Right lobe of liver (tissue), 6 donors: Measurements from ENCODE around the gene CORO1A. TPM values are rescaled to one million over a fixed set of nuclear protein-coding genes. Genes with fewer than 3 reads are reported as not detected.
A peak's percentile ranks its signal among the peaks of the same experiment; 100 is the strongest.
"Not testable (repeated sequence)": the region's sequence is repeated elsewhere in the genome, so short reads cannot be mapped to it uniquely, and the experiment has no call there.

Experiments used
- ATAC-seq, 4 donors: fragments of 200-7000 bp; cut with Tn5 transposase; one replicate each; pipeline ENCODE4 v1.9.1; 2020; ENCODE audit warnings: mild to moderate bottlenecking in 4 of 4, moderate library complexity in 4 of 4
- DNase-seq, 3 donors: peaks; one replicate each; pipeline ENCODE4 v3.0.0-alpha.2; 2020
- H3K27ac ChIP-seq, 3 donors: fragments of 200-600 bp; one replicate each; pipeline ENCODE4 v1.8.0; 2022
- H3K27me3 ChIP-seq, 2 donors: fragments of 200-600 bp; one replicate each; pipeline ENCODE4 v1.8.0; 2022
- H3K36me3 ChIP-seq, 4 donors: fragments of 200-600 bp; sonication (generic) in 1 of 4; one replicate each; pipeline versions ENCODE4 v1.5.1 to v1.8.0; 2017 to 2022; ENCODE audit warnings: control low read depth in 1 of 4
- H3K4me1 ChIP-seq, 4 donors: fragments of 200-600 bp; sonication (generic) in 1 of 4; one replicate each; pipeline versions ENCODE4 v1.5.1 to v1.8.0; 2017 to 2022; ENCODE audit warnings: control low read depth in 1 of 4
- H3K4me3 ChIP-seq, 3 donors: fragments of 200-600 bp; one replicate each; pipeline ENCODE4 v1.8.0; 2022
- H3K9me3 ChIP-seq, 4 donors: fragments of 200-600 bp; sonication (generic) in 1 of 4; one replicate each; pipeline versions ENCODE4 v1.5.1 to v1.8.0; 2017 to 2022; ENCODE audit warnings: control low read depth in 1 of 4
- WGBS: methylation state at CpG from one replicate; pipeline ENCODE4 v1.1.6; 2018; ENCODE audit warnings: low coverage, low lambda C conversion rate; ENCODE audit not compliant: insufficient coverage; ENCODE audit errors: missing lambda C conversion rate; 5-methylcytosine and 5-hydroxymethylcytosine counted together
- intact Hi-C, 2 donors: fragments of 100-400 bp; cut with DNase I; formaldehyde crosslinking; loops; one replicate each; pipeline versions ENCODE4 v1.11.2 to v1.14.1; 2022
- small RNA-seq, 2 experiments: library from RNA; depleted of rRNA; stranded (forward); fragments of <200 nt; gene quantifications; one replicate each; pipeline ENCODE3, GENCODE V24; 2016
- total RNA-seq, 6 experiments: library from RNA; depleted of rRNA in 2 of 6; stranded (reverse); fragments of >200 nt in 2 of 6; fragmentation: NEBNext Ultra II Directional in 3 of 6; extraction: Animal tissue kit (Norgen Biotek cat#: 25700) in 3 of 6; gene quantifications; one replicate each; pipeline versions ENCODE4 v1.1.0 to v1.2.4, GENCODE V29; 2016 to 2023
- donor health status: DM: no; HTN: yes; CAD: no.
- donor health status: DM: no; HTN: no; CAD: no.
- donor health status: DM: no; HTN: no; CAD: no.
- donor health status: DM: no; HTN: yes; CAD: no.
- donor health status: DM: no; HTN: yes; CAD: no.

The CORO1A gene
- total RNA-seq, 6 experiments from 2014 or later: 7.0 to 15.2 (median 7.9) TPM

GRCh38 chr16:30199049-30199448 lies 15.6 kb downstream of the CORO1A start, which contains the start of gene SULT1A3:
TSS of gene SULT1A3 (plus strand) at chr16:30199255. CDS start at chr16:30200729, 1,474 bp downstream.
- H3K27me3 ChIP-seq, H3K27ac ChIP-seq, H3K36me3 ChIP-seq, intact Hi-C loops, H3K4me1 ChIP-seq, DNase-seq, H3K9me3 ChIP-seq, H3K4me3 ChIP-seq: not testable (repeated sequence)
- no CpG with 5 or more reads among the region's 3 CpGs for whole genome bisulfite sequencing
- ATAC-seq: peak; percentile 5 to 31 (median 16)

DNA sequence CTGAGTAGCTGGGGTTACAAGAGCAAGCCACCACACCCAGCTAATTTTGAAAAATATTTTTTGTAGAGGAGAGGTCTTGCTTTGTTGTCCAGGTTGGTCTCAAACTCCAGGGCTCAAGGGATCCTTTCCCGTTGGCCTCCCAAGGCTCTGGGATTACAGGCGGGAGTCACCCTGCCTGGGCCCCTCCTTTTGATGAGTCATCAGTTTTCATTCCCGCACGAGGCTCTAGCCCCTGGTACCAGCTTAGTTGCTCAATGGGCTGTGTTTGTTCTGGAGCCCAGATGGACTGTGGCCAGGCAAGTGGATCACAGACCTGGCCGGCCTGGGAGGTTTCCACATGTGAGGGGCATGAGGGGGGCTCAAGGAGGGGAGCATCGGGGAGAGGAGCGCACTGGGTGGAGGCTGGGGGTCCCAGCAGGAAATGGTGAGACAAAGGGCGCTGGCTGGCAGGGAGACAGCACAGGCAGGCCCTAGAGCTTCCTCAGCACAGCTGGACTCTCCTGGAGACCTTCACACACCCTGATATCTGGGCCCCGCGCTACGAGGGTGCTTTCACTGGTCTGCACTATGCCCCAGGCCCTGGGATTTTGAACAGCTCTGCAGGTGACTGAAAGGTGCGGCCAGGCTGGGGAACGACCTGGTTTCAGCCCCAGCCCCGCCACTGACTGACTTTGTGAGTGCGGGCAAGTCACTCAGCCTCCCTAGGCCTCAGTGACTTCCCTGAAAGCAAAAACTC lies 16.4 kb downstream of the CORO1A start:
- no CpG with 5 or more reads among the region's 15 CpGs for WGBS
- H3K27me3 ChIP-seq, H3K9me3 ChIP-seq, intact Hi-C loops, H3K27ac ChIP-seq, H3K4me3 ChIP-seq, DNase-seq, H3K4me1 ChIP-seq, H3K36me3 ChIP-seq: not testable (repeated sequence)
- ATAC-seq: peak; percentile 76 to 83 (median 83)

- H3K27me3 ChIP-seq, H3K9me3 ChIP-seq, H3K36me3 ChIP-seq, H3K27ac ChIP-seq, H3K4me1 ChIP-seq, intact Hi-C loops: not testable (repeated sequence)
- WGBS: 6% methylated on average over 8 of the region's 52 CpGs
- peak; percentile 17 to 55 (median 40) for DNase-seq
- ATAC-seq: peak; percentile 55 to 64 (median 60)
- peak overlapping the region in 2 of 3 donors; percentile 36 to 50 for H3K4me3 ChIP-seq
Observed at GRCh38 chr16:30205541-30206236, 22.3 kb downstream of the CORO1A start.

GRCh38 chr16:30206252-30206651 lies 22.9 kb downstream of the CORO1A start:
- no CpG with 5 or more reads among the region's 33 CpGs for WGBS
- H3K4me1 ChIP-seq, H3K27me3 ChIP-seq, H3K36me3 ChIP-seq, H3K9me3 ChIP-seq, DNase-seq, intact Hi-C loops, H3K27ac ChIP-seq: not testable (repeated sequence)
- peak; percentile 6 to 35 (median 22) for ATAC-seq
- peak overlapping the region in 2 of 3 donors; percentile 36 to 50 for H3K4me3 ChIP-seq

GRCh38 chr16:30207063-30207704 lies 23.8 kb downstream of the CORO1A start:
- intact Hi-C loops, H3K9me3 ChIP-seq, H3K36me3 ChIP-seq, H3K4me3 ChIP-seq, H3K4me1 ChIP-seq, H3K27ac ChIP-seq, H3K27me3 ChIP-seq: not testable (repeated sequence)
- WGBS: 40% methylated on average over 2 of the region's 9 CpGs
- peak; percentile 18 to 57 (median 30) for ATAC-seq
- peak in 1 of 3 donors; percentile 29 for DNase-seq

- peak; percentile 15 to 62 (median 46) for ATAC-seq
- H3K4me1 ChIP-seq, H3K36me3 ChIP-seq, H3K27ac ChIP-seq, H3K4me3 ChIP-seq, intact Hi-C loops, H3K9me3 ChIP-seq, H3K27me3 ChIP-seq: not testable (repeated sequence)
- WGBS: 27% methylated on average over 3 of the region's 6 CpGs
- DNase-seq: peak in 2 of 3 donors; percentile 23 to 42
Observed at GRCh38 chr16:30209032-30209431, 25.6 kb downstream of the CORO1A start.

DNA sequence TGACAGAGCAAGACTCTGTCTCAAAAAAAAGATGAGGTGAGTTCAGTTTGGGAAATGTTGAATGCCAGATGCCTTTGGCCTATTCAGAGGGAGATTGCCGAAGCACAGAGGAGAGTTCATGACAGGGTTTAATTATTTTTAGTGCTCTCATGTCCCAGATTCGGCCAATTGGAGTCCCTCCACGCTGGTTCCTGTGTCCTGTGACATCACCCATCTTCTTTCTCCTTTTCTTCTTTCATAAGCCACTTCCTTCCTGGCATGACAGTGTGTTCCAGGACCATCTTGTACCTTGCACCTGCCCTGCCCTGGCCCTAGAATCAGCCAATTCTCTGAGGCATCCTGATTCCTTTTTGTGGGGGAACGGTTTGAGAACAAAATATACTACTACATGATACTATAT lies 28.0 kb downstream of the CORO1A start:
- WGBS: no CpG with 5 or more reads among the region's 4 CpGs
- H3K9me3 ChIP-seq, H3K36me3 ChIP-seq, H3K4me1 ChIP-seq, H3K4me3 ChIP-seq, H3K27ac ChIP-seq, DNase-seq, intact Hi-C loops, H3K27me3 ChIP-seq: not testable (repeated sequence)
- peak in 1 of 4 donors; percentile 29 for ATAC-seq

DNA sequence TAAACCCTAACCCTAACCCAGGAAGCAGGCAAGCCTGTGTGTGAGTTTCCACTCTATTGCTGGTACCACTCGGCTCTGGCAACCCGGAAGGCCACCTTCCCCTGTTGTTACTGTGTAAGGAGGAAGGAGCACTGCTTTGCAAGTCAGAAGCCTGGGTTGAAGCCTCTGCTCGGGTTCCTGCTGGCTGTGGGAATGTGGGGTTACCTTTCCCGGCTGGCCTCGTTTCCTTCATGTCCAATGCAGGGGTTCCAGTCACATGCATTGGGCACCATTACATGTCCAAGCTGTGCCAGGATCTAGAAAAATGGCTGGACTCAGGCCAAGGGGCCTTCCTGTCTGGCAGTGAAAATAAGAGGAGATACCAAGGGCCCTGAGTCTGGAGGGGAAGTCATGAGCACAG lies 33.7 kb downstream of the CORO1A start:
- H3K36me3 ChIP-seq, H3K4me1 ChIP-seq, intact Hi-C loops, H3K27ac ChIP-seq, H3K9me3 ChIP-seq, H3K27me3 ChIP-seq, H3K4me3 ChIP-seq, ATAC-seq: not testable (repeated sequence)
- WGBS: 84% methylated on average over 3 of the region's 5 CpGs
- peak; percentile 2 to 41 (median 40) for DNase-seq

Small RNAs within 50 kb of the gene (small RNA-seq; reads per million reads assigned to genes)
- 0 reads per million in 2 experiments for gene AC106782.4

Other genes starting within 250 kb of the CORO1A start
- gene TMEM219, start 221.5 kb upstream of the CORO1A start, total RNA-seq: 10 to 100 TPM; 49.9 to 75.9 (median 57.1) TPM
- gene TAOK2, start 209.7 kb upstream of the CORO1A start, total RNA-seq: 10 to 100 TPM; 15.8 to 19.6 (median 17.2) TPM
- gene HIRIP3, start 188.0 kb upstream of the CORO1A start, total RNA-seq: 10 to 100 TPM in 2 of 6 experiments, 1 to 10 TPM in 4; 5.2 to 12.9 (median 9.0) TPM
- 10 to 100 TPM; 22.3 to 45.8 (median 33.2) TPM for gene INO80E, start 187.4 kb upstream of the CORO1A start, total RNA-seq
- under 1 TPM in 3 of 6 experiments, not detected in 3; 0.16 to 0.66 (median 0.33) TPM for gene DOC2A, start 172.6 kb upstream of the CORO1A start, total RNA-seq
- not detected for gene C16orf92, start 160.4 kb upstream of the CORO1A start, total RNA-seq
- not detected for gene TLCD3B, start 152.3 kb upstream of the CORO1A start, total RNA-seq
- gene ALDOA, start 117.8 kb upstream of the CORO1A start, total RNA-seq: 100 to 1,000 TPM; 113 to 580 (median 345) TPM
- 10 to 100 TPM; 43.1 to 59.7 (median 47.0) TPM for gene PPP4C, start 107.6 kb upstream of the CORO1A start, total RNA-seq
- gene TBX6, start 91.7 kb upstream of the CORO1A start, total RNA-seq: under 1 TPM; 0.37 to 0.68 (median 0.42) TPM
- gene YPEL3, start 87.4 kb upstream of the CORO1A start, total RNA-seq: 10 to 100 TPM; 13.5 to 46.5 (median 21.9) TPM
- 1 to 10 TPM in 4 of 6 experiments, under 1 TPM in 1, not detected in 1; 0.19 to 2.3 (median 2.3) TPM for gene GDPD3, start 70.1 kb upstream of the CORO1A start, total RNA-seq
- 10 to 100 TPM in 5 of 6 experiments, 1 to 10 TPM in 1; 7.4 to 24.1 (median 16.0) TPM for gene MAPK3, start 60.4 kb upstream of the CORO1A start, total RNA-seq
- gene BOLA2B, start 10.1 kb downstream of the CORO1A start, total RNA-seq: 100 to 1,000 TPM in 1 of 6 experiments, 10 to 100 TPM in 5; 22.9 to 139 (median 25.6) TPM
- 10 to 100 TPM; 15.5 to 83.2 (median 36.4) TPM for gene SLX1A, start 10.3 kb downstream of the CORO1A start, total RNA-seq
- gene SULT1A3, start 15.7 kb downstream of the CORO1A start, total RNA-seq: 10 to 100 TPM in 5 of 6 experiments, 1 to 10 TPM in 1; 8.5 to 29.0 (median 11.9) TPM
- 10 to 100 TPM in 1 of 6 experiments, 1 to 10 TPM in 4, under 1 TPM in 1; 0.99 to 11.2 (median 6.7) TPM for gene NPIPB13, start 64.9 kb downstream of the CORO1A start, total RNA-seq
- 10 to 100 TPM; 14.8 to 23.8 (median 18.2) TPM for gene CD2BP2, start 171.7 kb downstream of the CORO1A start, total RNA-seq
- 10 to 100 TPM in 3 of 6 experiments, 1 to 10 TPM in 3; 7.9 to 12.3 (median 10.6) TPM for gene TBC1D10B, start 186.9 kb downstream of the CORO1A start, total RNA-seq
- gene MYL11, start 191.2 kb downstream of the CORO1A start, total RNA-seq: 1 to 10 TPM in 1 of 6 experiments, not detected in 5; 1.4 TPM
- 1 to 10 TPM in 3 of 6 experiments, under 1 TPM in 3; 0.12 to 1.7 (median 0.93) TPM for gene SEPTIN1, start 199.0 kb downstream of the CORO1A start, total RNA-seq
- 1 to 10 TPM; 2.9 to 4.3 (median 3.9) TPM for gene ZNF48, start 211.8 kb downstream of the CORO1A start, total RNA-seq
- gene ZNF771, start 224.0 kb downstream of the CORO1A start, total RNA-seq: 10 to 100 TPM in 3 of 6 experiments, 1 to 10 TPM in 3; 3.9 to 11.3 (median 9.6) TPM
- 10 to 100 TPM; 10.0 to 17.9 (median 13.9) TPM for gene DCTPP1, start 246.4 kb downstream of the CORO1A start, total RNA-seq